ENCODE results near the gene SS18.

Gene SS18

GRCh38 chr18:26034850-26035497 lies 55.4 kb downstream of the SS18 start:
- Histone ChIP-seq H3K4me3 (ENCODE audit: low read length) (no peak overlapping the region), H3K36me3 (ENCODE audit: insufficient read depth, low read length) (peaks cover 67% of the 10 kb centered on the region)

DNA sequence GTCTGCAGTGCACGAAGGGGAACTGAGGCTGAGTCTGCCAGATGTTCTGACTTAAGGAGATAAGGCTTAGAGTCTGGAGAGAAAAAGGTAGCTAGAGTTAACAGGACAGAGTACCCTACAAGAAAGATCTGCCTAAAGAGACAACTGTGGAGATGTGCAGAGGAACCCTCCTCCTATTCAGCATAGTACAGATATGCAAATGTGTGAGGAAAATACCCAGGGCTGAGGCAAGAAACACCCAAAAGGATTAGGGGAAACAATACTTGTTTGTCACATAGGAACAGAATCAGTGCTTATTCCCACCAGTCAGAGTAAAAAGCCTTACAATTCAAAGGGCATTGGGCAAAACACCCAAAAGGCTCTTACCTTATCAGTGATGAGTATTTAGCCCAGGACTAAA lies 67.8 kb downstream of the SS18 start:
- H3K27me3 ChIP-seq (ENCODE audit: control insufficient read depth, insufficient read depth, low read length): no peaks in the 10 kb centered on the region
- no peak overlapping the region for H3K4me2 ChIP-seq (ENCODE audit: low read length)
- no peak overlapping the region for H3K4me3 ChIP-seq (ENCODE audit: low read length)
- H3K36me3 ChIP-seq (ENCODE audit: insufficient read depth, low read length): peaks cover 62% of the 10 kb centered on the region
- H3K4me1 ChIP-seq (ENCODE audit: control insufficient read depth, insufficient read depth, low read length): peaks cover 2% of the 10 kb centered on the region
- no peaks in the 10 kb centered on the region for H3K9me3 ChIP-seq (replicated peaks; ENCODE audit: low read length)
- no peak overlapping the region for H3K9ac ChIP-seq (ENCODE audit: low read depth, low read length)

More at GRCh38 chr18:26034850-26035497, 55.4 kb downstream of the SS18 start:
- H3K9ac ChIP-seq (ENCODE audit: low read depth, low read length): no peak overlapping the region
- H3K4me1 ChIP-seq (ENCODE audit: control insufficient read depth, insufficient read depth, low read length): no peaks in the 10 kb centered on the region
- H3K4me2 ChIP-seq (ENCODE audit: low read length): no peak overlapping the region
- H3K27me3 ChIP-seq (ENCODE audit: control insufficient read depth, insufficient read depth, low read length): no peaks in the 10 kb centered on the region
- H3K9me3 ChIP-seq (replicated peaks; ENCODE audit: low read length): no peaks in the 10 kb centered on the region

- Histone ChIP-seq H3K9ac (ENCODE audit: low read depth, low read length) (no peak overlapping the region), H3K9me3 (replicated peaks; ENCODE audit: low read length) (no peaks in the 10 kb centered on the region), H3K27me3 (ENCODE audit: control insufficient read depth, insufficient read depth, low read length) (no peaks in the 10 kb centered on the region), H3K36me3 (ENCODE audit: insufficient read depth, low read length) (peaks cover 69% of the 10 kb centered on the region), H3K4me2 (ENCODE audit: low read length) (no peak overlapping the region), H3K4me3 (ENCODE audit: low read length) (no peak overlapping the region), H3K4me1 (ENCODE audit: control insufficient read depth, insufficient read depth, low read length) (peaks cover 2% of the 10 kb centered on the region)
These were observed 69.2 kb downstream of the SS18 start for GRCh38 chr18:26021061-26021754.

- Histone ChIP-seq H3K4me1 (ENCODE audit: control insufficient read depth, insufficient read depth, low read length) (peaks cover 2% of the 10 kb centered on the region), H3K9ac (ENCODE audit: low read depth, low read length) (no peak overlapping the region), H3K4me2 (ENCODE audit: low read length) (no peak overlapping the region), H3K36me3 (ENCODE audit: insufficient read depth, low read length) (peaks cover 67% of the 10 kb centered on the region), H3K9me3 (replicated peaks; ENCODE audit: low read length) (no peaks in the 10 kb centered on the region), H3K4me3 (ENCODE audit: low read length) (no peak overlapping the region), H3K27me3 (ENCODE audit: control insufficient read depth, insufficient read depth, low read length) (no peaks in the 10 kb centered on the region)
These were observed 72.5 kb downstream of the SS18 start for GRCh38 chr18:26017929-26018328.

DNA sequence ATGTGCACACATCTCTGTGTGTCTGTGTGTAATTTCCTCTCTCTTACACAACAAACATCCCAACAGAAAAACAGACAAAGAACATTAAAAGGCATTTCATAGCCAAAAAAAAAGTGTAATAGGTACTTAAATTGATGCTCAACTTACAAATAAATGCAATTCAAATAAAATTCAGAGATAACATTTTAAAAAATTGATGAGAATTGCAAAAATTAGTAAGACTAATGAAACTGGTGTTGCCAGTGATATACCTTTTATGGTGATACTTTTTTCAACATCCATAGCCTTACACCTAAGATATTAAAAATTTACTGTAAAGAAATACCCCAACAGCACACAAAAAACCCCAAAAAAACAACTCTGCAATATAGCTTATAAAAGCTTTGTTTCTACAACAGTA lies 76.0 kb downstream of the SS18 start:
- no peak overlapping the region for H3K9ac ChIP-seq (ENCODE audit: low read depth, low read length)
- no peaks in the 10 kb centered on the region for H3K27me3 ChIP-seq (ENCODE audit: control insufficient read depth, insufficient read depth, low read length)
- H3K4me2 ChIP-seq (ENCODE audit: low read length): no peak overlapping the region
- H3K4me3 ChIP-seq (ENCODE audit: low read length): no peak overlapping the region
- peaks cover 53% of the 10 kb centered on the region for H3K36me3 ChIP-seq (ENCODE audit: insufficient read depth, low read length)
- peaks cover 2% of the 10 kb centered on the region for H3K4me1 ChIP-seq (ENCODE audit: control insufficient read depth, insufficient read depth, low read length)
- H3K9me3 ChIP-seq (replicated peaks; ENCODE audit: low read length): no peaks in the 10 kb centered on the region

GRCh38 chr18:26008619-26009018 lies 81.8 kb downstream of the SS18 start:
- peaks cover 14% of the 10 kb centered on the region for H3K36me3 ChIP-seq (ENCODE audit: insufficient read depth, low read length)
- H3K4me3 ChIP-seq (ENCODE audit: low read length): no peak overlapping the region
- no peak overlapping the region for H3K4me2 ChIP-seq (ENCODE audit: low read length)
- H3K9me3 ChIP-seq (replicated peaks; ENCODE audit: low read length): no peaks in the 10 kb centered on the region
- H3K27me3 ChIP-seq (ENCODE audit: control insufficient read depth, insufficient read depth, low read length): no peaks in the 10 kb centered on the region
- H3K9ac ChIP-seq (ENCODE audit: low read depth, low read length): no peak overlapping the region
- no peaks in the 10 kb centered on the region for H3K4me1 ChIP-seq (ENCODE audit: control insufficient read depth, insufficient read depth, low read length)

GRCh38 chr18:26008096-26008495 lies 82.3 kb downstream of the SS18 start:
- no peaks in the 10 kb centered on the region for H3K4me1 ChIP-seq (ENCODE audit: control insufficient read depth, insufficient read depth, low read length)
- no peak overlapping the region for H3K9ac ChIP-seq (ENCODE audit: low read depth, low read length)
- no peak overlapping the region for H3K4me2 ChIP-seq (ENCODE audit: low read length)
- no peak overlapping the region for H3K4me3 ChIP-seq (ENCODE audit: low read length)
- no peaks in the 10 kb centered on the region for H3K27me3 ChIP-seq (ENCODE audit: control insufficient read depth, insufficient read depth, low read length)
- H3K9me3 ChIP-seq (replicated peaks; ENCODE audit: low read length): no peaks in the 10 kb centered on the region
- H3K36me3 ChIP-seq (ENCODE audit: insufficient read depth, low read length): peaks cover 14% of the 10 kb centered on the region

GRCh38 chr18:26005950-26006349 lies 84.5 kb downstream of the SS18 start:
- no peaks in the 10 kb centered on the region for H3K9me3 ChIP-seq (replicated peaks; ENCODE audit: low read length)
- H3K27me3 ChIP-seq (ENCODE audit: control insufficient read depth, insufficient read depth, low read length): no peaks in the 10 kb centered on the region
- peaks cover 3% of the 10 kb centered on the region for H3K36me3 ChIP-seq (ENCODE audit: insufficient read depth, low read length)
- H3K9ac ChIP-seq (ENCODE audit: low read depth, low read length): no peak overlapping the region
- no peaks in the 10 kb centered on the region for H3K4me1 ChIP-seq (ENCODE audit: control insufficient read depth, insufficient read depth, low read length)
- no peak overlapping the region for H3K4me3 ChIP-seq (ENCODE audit: low read length)
- H3K4me2 ChIP-seq (ENCODE audit: low read length): no peak overlapping the region

DNA sequence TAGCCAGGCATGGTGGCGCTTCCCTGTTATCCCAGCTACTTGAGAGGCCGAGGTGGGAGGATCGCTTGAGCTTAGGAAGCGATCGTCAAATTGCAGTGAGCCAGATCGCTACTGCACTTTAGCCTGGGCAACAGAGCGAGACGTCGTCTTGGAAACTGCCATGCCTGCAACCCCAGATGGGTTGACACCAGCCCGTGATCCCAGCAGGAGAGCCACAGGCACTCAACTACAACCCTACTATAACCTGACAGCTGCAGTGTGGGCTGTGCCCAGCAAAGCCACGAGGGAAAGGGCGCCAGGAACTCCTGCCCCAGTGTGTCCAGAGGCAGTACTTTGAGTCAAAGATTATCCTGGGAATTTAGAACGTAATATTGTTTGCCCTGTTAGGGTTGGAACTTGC lies 85.6 kb downstream of the SS18 start:
- no peak overlapping the region for H3K4me2 ChIP-seq (ENCODE audit: low read length)
- H3K4me3 ChIP-seq (ENCODE audit: low read length): no peak overlapping the region
- no peaks in the 10 kb centered on the region for H3K9me3 ChIP-seq (replicated peaks; ENCODE audit: low read length)
- H3K9ac ChIP-seq (ENCODE audit: low read depth, low read length): no peak overlapping the region
- no peaks in the 10 kb centered on the region for H3K27me3 ChIP-seq (ENCODE audit: control insufficient read depth, insufficient read depth, low read length)
- no peaks in the 10 kb centered on the region for H3K4me1 ChIP-seq (ENCODE audit: control insufficient read depth, insufficient read depth, low read length)
- no peaks in the 10 kb centered on the region for H3K36me3 ChIP-seq (ENCODE audit: insufficient read depth, low read length)

GRCh38 chr18:26003817-26004216 lies 86.6 kb downstream of the SS18 start:
- Histone ChIP-seq H3K36me3 (ENCODE audit: insufficient read depth, low read length) (no peaks in the 10 kb centered on the region), H3K4me3 (ENCODE audit: low read length) (no peak overlapping the region), H3K9me3 (replicated peaks; ENCODE audit: low read length) (no peaks in the 10 kb centered on the region), H3K4me1 (ENCODE audit: control insufficient read depth, insufficient read depth, low read length) (no peaks in the 10 kb centered on the region), H3K27me3 (ENCODE audit: control insufficient read depth, insufficient read depth, low read length) (no peaks in the 10 kb centered on the region), H3K4me2 (ENCODE audit: low read length) (no peak overlapping the region), H3K9ac (ENCODE audit: low read depth, low read length) (no peak overlapping the region)

DNA sequence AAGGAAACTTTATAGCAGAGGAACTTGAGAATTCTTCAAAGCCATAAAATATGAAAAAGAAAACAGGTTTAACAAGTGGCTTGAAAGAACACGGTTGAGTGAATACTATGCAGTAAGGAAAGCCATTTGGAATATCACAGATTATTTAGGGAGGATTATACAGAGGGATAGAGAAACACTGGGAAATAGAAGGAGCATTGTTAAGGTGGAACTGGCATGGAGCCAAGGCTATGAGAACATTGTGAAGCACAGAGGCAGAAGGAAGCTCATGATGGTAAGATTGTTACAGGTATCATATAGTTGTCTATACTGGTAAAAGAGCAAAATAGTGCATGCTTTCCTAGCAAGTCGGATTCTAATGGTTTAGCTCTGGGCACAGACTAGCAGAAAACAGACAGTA lies 87.1 kb downstream of the SS18 start:
- Histone ChIP-seq H3K4me3 (ENCODE audit: low read length) (no peak overlapping the region), H3K36me3 (ENCODE audit: insufficient read depth, low read length) (no peaks in the 10 kb centered on the region), H3K9me3 (replicated peaks; ENCODE audit: low read length) (no peaks in the 10 kb centered on the region), H3K4me2 (ENCODE audit: low read length) (no peak overlapping the region), H3K27me3 (ENCODE audit: control insufficient read depth, insufficient read depth, low read length) (no peaks in the 10 kb centered on the region), H3K9ac (ENCODE audit: low read depth, low read length) (no peak overlapping the region), H3K4me1 (ENCODE audit: control insufficient read depth, insufficient read depth, low read length) (no peaks in the 10 kb centered on the region)

GRCh38 chr18:26002375-26002910 lies 88.0 kb downstream of the SS18 start:
- H3K4me2 ChIP-seq (ENCODE audit: low read length): no peak overlapping the region
- no peaks in the 10 kb centered on the region for H3K36me3 ChIP-seq (ENCODE audit: insufficient read depth, low read length)
- no peaks in the 10 kb centered on the region for H3K9me3 ChIP-seq (replicated peaks; ENCODE audit: low read length)
- no peaks in the 10 kb centered on the region for H3K27me3 ChIP-seq (ENCODE audit: control insufficient read depth, insufficient read depth, low read length)
- H3K4me3 ChIP-seq (ENCODE audit: low read length): no peak overlapping the region
- H3K4me1 ChIP-seq (ENCODE audit: control insufficient read depth, insufficient read depth, low read length): no peaks in the 10 kb centered on the region
- H3K9ac ChIP-seq (ENCODE audit: low read depth, low read length): no peak overlapping the region

Data from skeletal muscle satellite cell (primary cell).